Stimulated activated CD4-positive, alpha-beta T cell treated with anti-CD3 and anti-CD28 coated beads, Interleukin-1b, Interleukin-23, amount 100 ng/mL, for 48 hours (primary cell): Measurements from ENCODE around the gene UBE2G2.

Source experiments
- DNase-seq: peaks from one replicate; pipeline ENCODE4 v3.0.0-alpha.2; 2020

Gene UBE2G2

GRCh38 chr21:44784810-44785209, 16.8 kb downstream of the UBE2G2 start:
- DNase-seq: no peak

DNA sequence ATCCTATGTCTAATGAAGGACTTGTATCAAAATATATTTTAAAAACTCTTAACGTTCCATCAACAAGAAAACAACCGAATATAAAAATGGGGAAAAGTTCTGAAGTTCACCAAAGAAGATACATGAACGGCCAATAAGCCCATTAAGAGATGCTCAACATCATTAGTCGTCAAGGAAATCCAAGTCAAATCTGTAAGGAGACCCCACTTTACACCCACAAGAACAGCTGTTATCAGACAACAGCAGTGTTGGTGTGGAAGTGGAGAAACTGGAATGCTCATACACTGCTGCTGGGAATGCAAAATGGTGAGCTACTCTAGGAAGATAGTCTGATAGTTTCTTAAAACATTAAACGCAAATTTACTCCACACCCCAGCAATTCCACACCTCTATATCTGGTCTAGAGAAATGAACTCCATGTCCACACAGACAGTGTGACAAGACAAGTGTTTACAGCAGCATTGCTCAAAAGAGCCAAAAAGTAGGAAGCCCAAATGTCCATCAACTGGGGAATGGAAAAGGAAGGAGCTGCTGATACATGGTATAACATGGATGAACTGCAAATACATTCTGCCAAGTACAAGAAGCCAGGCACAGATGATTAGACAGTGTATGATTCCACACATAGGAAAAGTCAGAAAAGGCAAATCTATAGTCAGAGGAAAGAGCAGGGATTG, 18.5 kb downstream of the UBE2G2 start:
- DNase-seq: no peak

DNA sequence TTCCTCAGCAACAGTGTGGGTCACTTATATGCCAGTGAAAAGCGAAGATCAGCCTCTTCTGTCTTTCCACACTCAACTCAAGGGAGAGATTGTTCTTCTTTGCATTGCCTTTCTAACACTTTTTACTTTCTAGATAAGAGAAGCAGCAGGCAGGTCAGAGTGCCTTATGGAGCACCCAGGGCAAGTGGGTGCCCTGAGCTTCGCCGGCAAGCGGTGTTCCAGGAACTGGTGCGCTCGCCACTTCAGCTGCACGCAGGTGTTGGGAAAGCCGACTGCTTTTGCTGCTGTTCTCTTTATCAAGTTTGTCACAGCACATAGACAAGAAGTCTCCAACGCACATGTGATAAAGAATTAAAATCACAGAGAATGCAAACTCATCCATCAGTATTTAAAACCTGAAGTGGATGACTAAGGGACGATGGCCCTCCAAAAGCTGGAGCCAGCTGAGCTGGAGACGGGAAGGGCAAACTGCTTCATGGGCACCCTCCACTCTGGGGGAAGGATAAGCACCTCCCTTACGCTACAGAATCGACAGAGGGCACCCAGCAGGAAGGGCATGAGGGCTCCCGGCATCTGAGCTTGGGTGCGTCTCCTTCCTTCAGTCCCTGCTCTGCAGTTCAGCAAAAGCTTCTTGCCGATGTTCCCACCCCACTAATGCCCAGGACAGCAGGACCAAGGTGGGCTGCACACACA, 20.7 kb downstream of the UBE2G2 start:
- DNase-seq: no peak

DNA sequence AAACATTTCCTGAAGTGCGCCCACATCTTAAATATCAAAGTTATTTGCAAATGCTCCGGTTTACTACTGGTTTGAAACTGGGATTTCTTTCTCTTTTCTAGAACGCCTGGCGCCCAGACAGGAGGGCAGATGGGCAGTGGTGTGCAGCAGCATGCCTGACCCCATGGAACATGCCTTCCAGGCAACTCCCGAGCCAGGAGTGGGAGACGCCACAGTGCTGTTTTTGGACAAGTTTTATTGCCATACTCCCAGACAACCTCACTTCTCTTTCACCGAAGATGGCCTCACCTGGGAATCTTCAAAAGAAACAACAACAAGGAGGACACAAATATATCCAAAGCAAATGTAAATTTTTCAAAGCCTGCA, 21.5 kb downstream of the UBE2G2 start:
- DNase-seq: no peak

- DNase-seq: no peak
Measured at GRCh38 chr21:44779417-44780136, 22.0 kb downstream of the UBE2G2 start.

DNA sequence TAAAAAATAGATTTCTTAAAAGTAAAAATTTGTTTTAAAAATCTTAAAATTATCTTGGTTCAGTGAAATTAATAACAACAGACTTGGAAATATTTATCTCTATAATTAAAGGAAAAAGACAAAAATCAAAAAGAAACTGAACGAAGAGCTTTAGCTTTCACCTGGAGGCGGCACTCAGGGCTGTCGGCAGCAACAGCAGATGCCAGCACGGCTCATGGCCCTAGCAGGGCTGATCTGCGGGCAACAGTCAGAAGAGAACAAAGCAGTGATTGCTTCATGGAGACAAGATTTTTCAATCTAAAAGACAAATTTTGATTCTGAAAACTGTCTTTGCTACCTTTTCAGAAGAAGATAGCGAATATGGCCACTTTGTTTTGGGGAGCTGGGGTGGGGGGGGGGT, 22.6 kb downstream of the UBE2G2 start:
- no peak for DNase-seq

DNA sequence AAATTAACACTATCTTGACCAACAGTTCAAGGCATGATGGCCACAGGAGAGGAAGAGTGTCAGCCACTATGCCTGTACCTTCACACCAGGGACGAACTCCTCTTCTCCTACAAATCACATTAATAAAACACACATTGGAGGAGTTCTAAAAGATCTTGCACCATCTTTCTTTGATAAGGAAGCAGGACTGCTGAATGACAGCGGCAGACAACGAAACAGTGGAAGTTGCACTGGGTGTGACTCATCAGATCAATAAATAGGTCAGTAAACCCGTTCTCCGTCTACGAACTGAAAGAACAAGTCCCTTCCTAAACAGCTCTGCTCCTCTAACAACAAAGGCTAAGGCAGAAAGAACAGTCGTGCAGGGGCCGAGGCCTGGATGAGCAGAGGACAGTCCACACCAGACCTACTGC, 23.1 kb downstream of the UBE2G2 start:
- DNase-seq: no peak

GRCh38 chr21:44778094-44778493, 23.5 kb downstream of the UBE2G2 start:
- DNase-seq: no peak

DNA sequence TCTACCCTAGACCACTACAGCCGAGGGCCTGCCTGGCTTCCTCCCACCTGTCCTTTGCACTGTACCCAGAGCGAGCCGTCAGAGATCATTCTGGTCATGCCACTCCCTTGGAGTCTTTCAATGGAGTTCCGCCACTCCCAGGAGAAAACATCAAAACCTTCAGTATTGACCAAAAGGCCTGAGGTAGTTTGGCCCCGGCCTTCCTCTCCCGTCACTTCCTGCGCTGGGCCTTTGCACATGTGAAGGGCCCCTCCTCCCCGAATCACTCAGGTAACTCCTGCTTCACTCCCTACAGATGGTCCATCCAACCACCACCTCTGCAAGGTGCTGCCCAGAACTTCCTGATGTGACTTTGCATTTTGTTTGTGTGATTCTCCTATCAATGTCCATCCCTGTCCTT, 26.6 kb downstream of the UBE2G2 start:
- DNase-seq: no peak

GRCh38 chr21:44773291-44773932, 28.2 kb downstream of the UBE2G2 start:
- DNase-seq: no peak

DNA sequence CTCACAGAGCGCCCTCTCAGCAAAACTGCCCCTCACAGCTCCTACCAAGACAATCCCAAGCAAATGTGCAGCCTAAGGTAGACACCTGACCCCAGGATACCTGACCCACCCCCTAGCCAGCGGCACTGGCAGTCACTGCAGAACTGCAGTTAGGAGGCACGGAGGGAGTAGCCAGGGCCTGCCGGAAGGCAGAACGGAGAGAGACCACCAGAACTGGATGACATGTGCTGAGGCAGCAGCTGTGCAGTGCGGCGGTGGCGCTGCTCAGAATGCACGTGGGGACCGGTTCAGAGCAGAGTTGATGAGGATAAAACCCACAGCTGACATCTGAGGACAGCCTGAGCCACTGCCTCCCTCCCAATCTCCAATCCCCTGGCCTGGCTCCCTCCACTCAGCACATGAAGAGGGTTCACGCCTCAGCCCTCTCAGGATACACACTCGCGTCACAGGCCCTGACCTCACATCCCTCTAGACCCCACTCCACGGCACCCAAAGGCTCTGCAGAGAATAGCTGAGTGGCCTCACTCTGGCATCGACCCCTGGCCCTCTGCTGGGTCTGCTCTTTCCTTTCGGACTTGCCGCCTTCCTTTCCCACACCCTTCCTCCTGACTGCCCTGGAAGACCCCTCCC, 29.6 kb downstream of the UBE2G2 start:
- DNase-seq: no peak

GRCh38 chr21:44767834-44768831, 33.5 kb downstream of the UBE2G2 start:
- DNase-seq: no peak

DNA sequence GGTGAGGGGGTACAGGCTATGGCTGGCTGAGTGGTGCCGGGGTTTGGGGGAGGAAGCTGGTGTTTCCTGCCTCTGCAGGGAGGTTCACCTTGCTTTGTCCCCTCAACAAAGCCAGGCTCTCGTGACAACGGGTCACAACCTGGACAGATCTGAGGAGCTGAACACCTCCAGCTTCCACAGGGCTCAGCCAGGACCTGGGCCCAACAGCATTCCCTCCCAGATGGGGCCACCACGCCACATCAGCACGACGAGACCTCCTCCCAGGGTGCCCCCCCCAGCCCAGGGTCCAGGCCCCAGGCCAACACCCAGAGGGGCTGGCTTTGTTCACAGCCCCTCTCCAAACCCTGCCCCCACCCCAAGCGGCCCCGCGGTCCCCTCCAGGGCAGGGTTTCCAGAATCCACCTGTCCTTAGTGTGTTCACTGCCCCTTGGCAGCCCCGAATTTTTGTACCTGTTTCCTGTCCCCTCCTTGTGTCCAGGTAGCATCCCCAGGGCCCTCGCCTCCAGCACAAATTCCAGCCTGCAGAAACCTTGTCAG, 34.7 kb downstream of the UBE2G2 start:
- no peak for DNase-seq

DNA sequence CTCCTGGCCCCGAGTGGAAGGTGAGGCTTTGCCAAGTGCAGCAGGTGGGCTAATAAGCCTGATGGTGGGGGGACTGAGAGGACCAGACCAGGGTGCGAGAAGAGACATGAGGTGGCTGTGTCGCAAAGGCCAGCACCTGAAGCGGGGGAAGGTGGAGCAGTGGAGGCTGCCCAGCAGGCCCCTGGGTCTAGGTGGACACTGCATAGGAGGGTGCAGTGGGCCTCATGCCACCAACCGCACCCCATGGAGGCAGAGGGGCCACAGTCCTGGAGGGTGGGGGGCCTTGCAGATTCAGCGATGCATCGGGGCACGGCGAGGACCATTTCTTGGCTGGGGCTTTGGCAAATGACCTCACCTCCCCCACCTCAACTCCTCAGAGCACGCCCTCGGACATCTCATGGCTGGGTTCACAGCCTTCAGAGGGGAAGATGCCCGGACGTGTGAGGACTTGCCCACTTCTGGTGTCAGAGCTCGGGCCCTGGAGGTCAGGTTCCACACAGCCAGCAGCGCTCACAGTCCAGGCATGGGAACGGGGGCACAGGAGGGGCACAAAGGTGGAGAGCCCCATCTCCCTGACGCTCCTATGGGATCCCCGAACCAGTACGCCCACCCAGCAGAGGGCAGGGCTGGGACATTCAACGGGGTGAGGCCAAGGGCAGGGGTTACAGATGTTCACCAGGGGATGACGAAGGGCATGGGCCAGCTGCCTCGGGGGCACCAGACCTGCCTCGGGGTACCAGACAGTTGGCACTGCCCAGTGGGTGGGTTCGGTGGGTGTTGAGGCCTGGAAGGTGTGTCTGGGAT, 35.4 kb downstream of the UBE2G2 start:
- DNase-seq: no peak

- DNase-seq: no peak
Measured at GRCh38 chr21:44765231-44766013, 36.2 kb downstream of the UBE2G2 start.

DNA sequence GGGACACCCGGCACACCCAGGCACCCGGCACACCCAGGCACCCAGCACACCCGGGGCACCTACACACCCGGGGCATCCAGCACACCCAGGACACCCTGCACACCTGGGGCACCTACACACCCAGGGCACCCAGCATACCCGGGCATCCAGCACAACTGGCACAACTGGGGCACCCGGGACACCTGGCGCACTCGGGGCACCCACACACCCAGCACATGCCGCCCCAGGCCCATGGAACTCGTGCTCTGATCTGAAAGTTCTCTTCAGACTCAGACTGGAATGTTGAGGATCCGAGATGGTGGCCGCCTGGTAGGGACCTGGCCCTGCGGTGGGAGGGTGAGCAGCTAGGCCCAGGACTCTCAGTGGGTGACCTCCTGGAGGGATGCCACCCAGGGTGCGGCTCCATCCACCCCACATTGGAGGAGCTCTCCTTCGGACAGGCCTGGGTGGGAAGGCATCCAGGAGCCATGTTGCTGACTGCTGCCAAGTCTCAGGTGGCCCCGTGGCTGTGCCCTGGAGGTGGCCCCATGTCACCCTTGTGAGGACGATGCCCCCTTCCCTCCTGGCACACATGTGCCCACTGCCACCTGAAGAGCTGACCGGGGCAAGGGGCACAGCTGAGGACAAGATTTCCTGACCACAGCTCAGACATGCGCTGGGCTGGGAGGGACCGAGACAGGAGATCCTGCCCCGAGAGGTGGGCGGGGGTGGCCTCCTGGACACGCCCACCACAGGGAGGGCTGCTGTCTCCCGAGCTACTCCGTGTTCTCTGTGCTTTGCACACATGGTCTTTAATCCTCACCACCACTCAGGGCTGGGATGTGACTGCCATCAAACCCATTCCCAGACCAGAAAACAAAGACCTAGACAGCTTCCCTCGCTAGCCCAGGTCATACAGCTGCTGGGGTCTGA, 37.0 kb downstream of the UBE2G2 start:
- DNase-seq: no peak

- no peak for DNase-seq
Measured at GRCh38 chr21:44763451-44764318, 37.9 kb downstream of the UBE2G2 start.

- no peak for DNase-seq
Measured at GRCh38 chr21:44763050-44763378, 38.6 kb downstream of the UBE2G2 start.
